ENCODE results near the gene ANKRD23.

GRCh38 chr2:96876269-96877041 lies 32.6 kb upstream of the ANKRD23 start:
- TF ChIP-seq CTCF (IDR thresholded peaks at IDR 0.05; ENCODE audit: low read length) (no peak), EZH2phosphoT487 (IDR thresholded peaks at IDR 0.05; ENCODE audit: low read length) (no peak)
